GM12878 (cell line): Measurements from ENCODE around the gene ZNF827. TPM values are rescaled to one million over a fixed set of nuclear protein-coding genes. Genes with fewer than 3 reads are reported as not detected.
A peak's percentile ranks its signal among the peaks of the same experiment; 100 is the strongest.

Experiments used
- ATF3 ChIP-seq: IDR thresholded peaks from 2 replicates; pipeline ENCODE4 v1.6.1; 2011; ENCODE audit warnings: low read depth, mild to moderate bottlenecking, low read length, moderate library complexity, borderline replicate concordance; ENCODE audit errors: extremely low read depth
- BHLHE40 ChIP-seq, 2 experiments: fragments of 450-650 bp in 1 of 2; IDR thresholded peaks; 2 replicates each; pipeline ENCODE4 v1.6.1; 2011 to 2017; ENCODE audit warnings: low read depth in 2 of 2, borderline replicate concordance in 1 of 2, improper control_type of control experiment in 1 of 2, low read length in 1 of 2, mild to moderate bottlenecking in 1 of 2
- CHD4 ChIP-seq: fragments of 200-600 bp; sonication (generic); IDR thresholded peaks from 2 replicates; pipeline ENCODE4 v1.6.1; 2016; ENCODE audit warnings: mild to moderate bottlenecking
- CTCF ChIP-seq, 3 experiments: IDR thresholded peaks in 2 of 3; conservative IDR thresholded peaks in 1 of 3; 2 replicates each; pipeline ENCODE4 v1.5.1; 2011; ENCODE audit warnings: low read depth in 3 of 3, low read length in 3 of 3, mild to moderate bottlenecking in 3 of 3, control low read depth in 2 of 3, moderate library complexity in 2 of 3, inconsistent platforms in 1 of 3, mixed read lengths in 1 of 3; ENCODE audit not compliant: control insufficient read depth in 2 of 3, insufficient read depth in 1 of 3; ENCODE audit errors: extremely low read depth in 1 of 3
- HDAC2 ChIP-seq: fragments of 200-600 bp; sonication (generic); IDR thresholded peaks from 2 replicates; pipeline ENCODE4 v1.6.1; 2017
- IKZF1 ChIP-seq: fragments of 450-650 bp; conservative IDR thresholded peaks from 2 replicates; pipeline ENCODE4 v1.6.1; 2017; ENCODE audit warnings: antibody characterized with exemption, mild to moderate bottlenecking
- IKZF2 ChIP-seq, 2 experiments: fragments of 450-650 bp; IDR thresholded peaks; 2 replicates each; pipeline ENCODE4 v1.6.1; 2017; ENCODE audit warnings: mild to moderate bottlenecking in 2 of 2, moderate library complexity in 2 of 2
- IRF5 ChIP-seq: fragments of 450-650 bp; IDR thresholded peaks from 2 replicates; pipeline ENCODE4 v1.6.1; 2017; ENCODE audit warnings: borderline replicate concordance
- KDM1A ChIP-seq: fragments of 200-600 bp; sonication (generic); IDR thresholded peaks from 2 replicates; pipeline ENCODE4 v1.6.1; 2016; ENCODE audit warnings: borderline replicate concordance
- MEF2B ChIP-seq: fragments of 450-650 bp; IDR thresholded peaks from 2 replicates; pipeline ENCODE4 v1.6.1; 2018; ENCODE audit warnings: mild to moderate bottlenecking, moderate library complexity; ENCODE audit not compliant: partially characterized antibody, poor library complexity, severe bottlenecking
- NBN ChIP-seq: fragments of 450-650 bp; IDR thresholded peaks from 2 replicates; pipeline ENCODE4 v1.6.1; 2016
- PAX8 ChIP-seq: fragments of 450-650 bp; IDR thresholded peaks from 2 replicates; pipeline ENCODE4 v1.6.1; 2017; ENCODE audit warnings: mild to moderate bottlenecking, moderate library complexity
- STAT3 ChIP-seq: IDR thresholded peaks from 2 replicates; pipeline ENCODE4 v1.6.1; 2011; ENCODE audit warnings: low read depth, low read length, improper control_type of control experiment
- YY1 ChIP-seq: IDR thresholded peaks from 2 replicates; pipeline ENCODE4 v1.6.1; 2011; ENCODE audit warnings: low read depth, mild to moderate bottlenecking, low read length
- ZNF384 ChIP-seq: IDR thresholded peaks from 2 replicates; pipeline ENCODE4 v1.6.1; 2012; ENCODE audit warnings: low read depth, mild to moderate bottlenecking, low read length, improper control_type of control experiment, borderline replicate concordance
- polyA plus RNA-seq, 11 experiments: library from polyadenylated mRNA; depleted of rRNA in 4 of 11; unstranded in 6 of 11; stranded (reverse) in 5 of 11; fragments of >200 nt; fragmentation: Nextera tagmentation in 4 of 11; fragmentation: Illumina TruSeq in 1 of 11; extraction: Ambion mirVana in 4 of 11; extraction: Trizol in 1 of 11; gene quantifications; 1 replicate in 1 of 11; 2 replicates in 10 of 11; pipeline versions ENCODE4 v1.2.1 to v1.2.3, GENCODE V29; 2011 to 2016; ENCODE audit warnings: inconsistent platforms in 2 of 11, missing spikeins in 2 of 11, low read depth in 1 of 11
- total RNA-seq, 4 experiments: library from RNA; depleted of rRNA in 3 of 4; stranded (reverse); fragments of >200 nt in 3 of 4; fragmentation: Illumina TruSeq in 1 of 4; extraction: Trizol in 1 of 4; gene quantifications; 2 replicates each; pipeline versions ENCODE4 v1.2.1 to v1.2.3, GENCODE V29; 2013 to 2021
- TF ChIP-seq, protein P1 (sequence below): fragments of 450-650 bp; formaldehyde crosslinking; IDR thresholded peaks from 2 replicates; pipeline ENCODE4 v1.4.0; 2020; ENCODE audit warnings: mild to moderate bottlenecking, moderate library complexity
- TF ChIP-seq, protein P2 (sequence below): fragments of 450-650 bp; IDR thresholded peaks from 2 replicates; pipeline ENCODE4 v1.6.1; 2017; ENCODE audit warnings: mild to moderate bottlenecking, moderate library complexity

ZNF827 gene
- total and polyA plus RNA-seq, 10 of the 15 experiments (the other 5 are each of a cell fraction or from before 2014, with no cell fraction given) = 3.8 to 31.5 (median 13.6) TPM

DNA sequence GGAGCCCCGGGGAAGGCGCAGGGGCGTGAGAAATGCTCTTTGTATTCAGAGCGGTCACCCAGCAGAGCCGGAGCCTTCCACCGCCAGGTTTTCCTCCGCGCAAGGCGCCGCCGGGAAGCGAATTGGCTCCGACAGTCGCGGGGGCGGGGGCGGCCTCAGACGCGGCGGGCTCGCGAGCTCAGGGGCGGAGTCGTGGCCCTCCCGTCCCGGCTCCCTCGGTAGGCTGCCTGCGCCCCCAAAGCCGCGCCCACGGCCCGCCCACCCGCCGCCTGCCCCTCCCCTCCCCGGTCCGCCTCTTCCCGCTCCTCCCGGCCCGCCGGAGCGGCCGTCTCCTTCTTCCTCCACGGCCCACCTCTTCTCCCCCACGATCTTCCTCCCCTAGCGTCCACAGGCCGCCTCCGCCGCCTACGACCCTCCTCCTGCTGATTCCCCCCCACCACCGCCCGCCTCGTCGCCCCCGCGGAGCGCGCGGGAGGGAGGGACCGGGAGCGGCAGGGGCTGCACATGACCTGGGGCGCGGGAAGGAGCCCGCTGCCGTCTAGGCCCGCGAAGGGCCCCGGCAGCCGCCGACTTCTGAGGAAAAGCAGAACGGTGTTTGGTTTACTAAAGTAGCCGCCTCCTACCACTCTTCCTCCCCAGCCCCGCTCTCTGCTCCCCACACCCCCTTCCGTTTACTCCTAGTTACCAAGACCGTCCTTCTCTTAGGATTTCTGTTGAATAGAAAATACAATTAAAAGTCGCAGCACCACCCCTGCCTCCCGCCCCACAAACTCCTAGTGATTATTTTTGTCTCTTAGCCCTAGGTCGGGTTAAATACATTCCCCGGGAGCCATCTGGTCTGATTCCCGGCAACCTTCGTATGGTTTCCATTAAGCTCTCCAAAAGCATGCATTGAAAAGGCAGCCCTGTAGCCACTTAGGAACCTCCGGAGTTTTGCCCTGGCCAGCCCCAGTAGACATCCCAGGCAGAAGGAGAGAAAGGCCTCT is 205.4 kb downstream of the ZNF827 start (continued):
- TF ChIP-seq MEF2B (no peak), KDM1A (no peak), STAT3 (no peak), IKZF2 (IDR thresholded peaks at IDR 0.05) (peak; percentile 43 to 52; a peak in 2 of 4 replicates), ATF3 (no peak), IRF5 (no peak), ZNF384 (no peak), CHD4 (no peak), PAX8 (no peak), CTCF (IDR thresholded peaks at IDR 0.05 in 2 of 3, conservative IDR thresholded peaks at IDR 0.05 in 1 of 3; ENCODE audit: control insufficient read depth in 2 of 3, extremely low read depth in 1 of 3, insufficient read depth in 1 of 3, low read depth in 3 of 3, low read length in 3 of 3) (no peak), IKZF1 (peak; percentile 85), YY1 (0 out of 2 replicates have a peak, but pooled peaks have one; percentile 10), NBN (no peak), HDAC2 (no peak), BHLHE40 (IDR thresholded peaks at IDR 0.05; ENCODE audit: borderline replicate concordance in 1 of 2, low read depth in 2 of 2, low read length in 1 of 2) (peak; percentile 71 to 87; a peak in 3 of 4 replicates)
- TF ChIP-seq, protein P1, sequence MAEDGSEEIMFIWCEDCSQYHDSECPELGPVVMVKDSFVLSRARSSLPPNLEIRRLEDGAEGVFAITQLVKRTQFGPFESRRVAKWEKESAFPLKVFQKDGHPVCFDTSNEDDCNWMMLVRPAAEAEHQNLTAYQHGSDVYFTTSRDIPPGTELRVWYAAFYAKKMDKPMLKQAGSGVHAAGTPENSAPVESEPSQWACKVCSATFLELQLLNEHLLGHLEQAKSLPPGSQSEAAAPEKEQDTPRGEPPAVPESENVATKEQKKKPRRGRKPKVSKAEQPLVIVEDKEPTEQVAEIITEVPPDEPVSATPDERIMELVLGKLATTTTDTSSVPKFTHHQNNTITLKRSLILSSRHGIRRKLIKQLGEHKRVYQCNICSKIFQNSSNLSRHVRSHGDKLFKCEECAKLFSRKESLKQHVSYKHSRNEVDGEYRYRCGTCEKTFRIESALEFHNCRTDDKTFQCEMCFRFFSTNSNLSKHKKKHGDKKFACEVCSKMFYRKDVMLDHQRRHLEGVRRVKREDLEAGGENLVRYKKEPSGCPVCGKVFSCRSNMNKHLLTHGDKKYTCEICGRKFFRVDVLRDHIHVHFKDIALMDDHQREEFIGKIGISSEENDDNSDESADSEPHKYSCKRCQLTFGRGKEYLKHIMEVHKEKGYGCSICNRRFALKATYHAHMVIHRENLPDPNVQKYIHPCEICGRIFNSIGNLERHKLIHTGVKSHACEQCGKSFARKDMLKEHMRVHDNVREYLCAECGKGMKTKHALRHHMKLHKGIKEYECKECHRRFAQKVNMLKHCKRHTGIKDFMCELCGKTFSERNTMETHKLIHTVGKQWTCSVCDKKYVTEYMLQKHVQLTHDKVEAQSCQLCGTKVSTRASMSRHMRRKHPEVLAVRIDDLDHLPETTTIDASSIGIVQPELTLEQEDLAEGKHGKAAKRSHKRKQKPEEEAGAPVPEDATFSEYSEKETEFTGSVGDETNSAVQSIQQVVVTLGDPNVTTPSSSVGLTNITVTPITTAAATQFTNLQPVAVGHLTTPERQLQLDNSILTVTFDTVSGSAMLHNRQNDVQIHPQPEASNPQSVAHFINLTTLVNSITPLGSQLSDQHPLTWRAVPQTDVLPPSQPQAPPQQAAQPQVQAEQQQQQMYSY (CRISPR knock-in tag) = no peak
- TF ChIP-seq, protein P2, sequence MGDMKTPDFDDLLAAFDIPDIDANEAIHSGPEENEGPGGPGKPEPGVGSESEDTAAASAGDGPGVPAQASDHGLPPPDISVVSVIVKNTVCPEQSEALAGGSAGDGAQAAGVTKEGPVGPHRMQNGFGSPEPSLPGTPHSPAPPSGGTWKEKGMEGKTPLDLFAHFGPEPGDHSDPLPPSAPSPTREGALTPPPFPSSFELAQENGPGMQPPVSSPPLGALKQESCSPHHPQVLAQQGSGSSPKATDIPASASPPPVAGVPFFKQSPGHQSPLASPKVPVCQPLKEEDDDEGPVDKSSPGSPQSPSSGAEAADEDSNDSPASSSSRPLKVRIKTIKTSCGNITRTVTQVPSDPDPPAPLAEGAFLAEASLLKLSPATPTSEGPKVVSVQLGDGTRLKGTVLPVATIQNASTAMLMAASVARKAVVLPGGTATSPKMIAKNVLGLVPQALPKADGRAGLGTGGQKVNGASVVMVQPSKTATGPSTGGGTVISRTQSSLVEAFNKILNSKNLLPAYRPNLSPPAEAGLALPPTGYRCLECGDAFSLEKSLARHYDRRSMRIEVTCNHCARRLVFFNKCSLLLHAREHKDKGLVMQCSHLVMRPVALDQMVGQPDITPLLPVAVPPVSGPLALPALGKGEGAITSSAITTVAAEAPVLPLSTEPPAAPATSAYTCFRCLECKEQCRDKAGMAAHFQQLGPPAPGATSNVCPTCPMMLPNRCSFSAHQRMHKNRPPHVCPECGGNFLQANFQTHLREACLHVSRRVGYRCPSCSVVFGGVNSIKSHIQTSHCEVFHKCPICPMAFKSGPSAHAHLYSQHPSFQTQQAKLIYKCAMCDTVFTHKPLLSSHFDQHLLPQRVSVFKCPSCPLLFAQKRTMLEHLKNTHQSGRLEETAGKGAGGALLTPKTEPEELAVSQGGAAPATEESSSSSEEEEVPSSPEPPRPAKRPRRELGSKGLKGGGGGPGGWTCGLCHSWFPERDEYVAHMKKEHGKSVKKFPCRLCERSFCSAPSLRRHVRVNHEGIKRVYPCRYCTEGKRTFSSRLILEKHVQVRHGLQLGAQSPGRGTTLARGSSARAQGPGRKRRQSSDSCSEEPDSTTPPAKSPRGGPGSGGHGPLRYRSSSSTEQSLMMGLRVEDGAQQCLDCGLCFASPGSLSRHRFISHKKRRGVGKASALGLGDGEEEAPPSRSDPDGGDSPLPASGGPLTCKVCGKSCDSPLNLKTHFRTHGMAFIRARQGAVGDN = peak; percentile 38; the same call in 1 of the 2 replicates
